ENCODE measurements around the gene IFFO2. TPM values are rescaled to one million over a fixed set of nuclear protein-coding genes. Genes with fewer than 3 reads are reported as not detected.

Gene IFFO2
- total and polyA plus RNA-seq, 2 of the 13 experiments (the other 11 are each of a cell fraction or from before 2014, with no cell fraction given), result 7.3 to 16.7 TPM

DNA sequence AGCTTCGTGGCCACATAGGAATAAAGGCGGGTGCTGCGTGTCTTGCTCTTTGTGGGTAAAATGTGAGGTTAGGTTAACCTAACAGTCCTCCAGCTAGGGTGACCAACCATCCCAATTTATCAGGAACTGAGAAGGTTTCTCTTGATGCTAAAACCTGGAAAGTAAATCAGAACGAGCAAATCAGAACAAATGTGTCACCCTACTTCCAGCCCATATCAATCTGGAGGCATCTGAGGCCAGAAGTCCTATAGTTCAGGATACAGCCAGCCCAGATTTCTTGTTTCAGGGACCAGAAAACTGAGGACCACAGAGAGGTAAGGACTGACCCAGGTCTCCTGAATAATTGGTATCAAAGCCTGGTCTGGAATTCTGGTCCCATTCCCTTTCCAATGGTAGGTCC lies 3.1 kb upstream of the IFFO2 start (continued):
- TF ChIP-seq SMARCE1 (IDR thresholded peaks at IDR 0.05; ENCODE audit: borderline replicate concordance), result no peak
- TF ChIP-seq, protein P1, sequence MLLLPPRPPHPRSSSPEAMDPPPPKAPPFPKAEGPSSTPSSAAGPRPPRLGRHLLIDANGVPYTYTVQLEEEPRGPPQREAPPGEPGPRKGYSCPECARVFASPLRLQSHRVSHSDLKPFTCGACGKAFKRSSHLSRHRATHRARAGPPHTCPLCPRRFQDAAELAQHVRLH (CRISPR knock-in tag; IDR thresholded peaks at IDR 0.05; ENCODE audit: borderline replicate concordance, low read depth), result no peak
- TF ChIP-seq U2AF2 (IDR thresholded peaks at IDR 0.05; ENCODE audit: low read depth, low read length), result no peak

DNA sequence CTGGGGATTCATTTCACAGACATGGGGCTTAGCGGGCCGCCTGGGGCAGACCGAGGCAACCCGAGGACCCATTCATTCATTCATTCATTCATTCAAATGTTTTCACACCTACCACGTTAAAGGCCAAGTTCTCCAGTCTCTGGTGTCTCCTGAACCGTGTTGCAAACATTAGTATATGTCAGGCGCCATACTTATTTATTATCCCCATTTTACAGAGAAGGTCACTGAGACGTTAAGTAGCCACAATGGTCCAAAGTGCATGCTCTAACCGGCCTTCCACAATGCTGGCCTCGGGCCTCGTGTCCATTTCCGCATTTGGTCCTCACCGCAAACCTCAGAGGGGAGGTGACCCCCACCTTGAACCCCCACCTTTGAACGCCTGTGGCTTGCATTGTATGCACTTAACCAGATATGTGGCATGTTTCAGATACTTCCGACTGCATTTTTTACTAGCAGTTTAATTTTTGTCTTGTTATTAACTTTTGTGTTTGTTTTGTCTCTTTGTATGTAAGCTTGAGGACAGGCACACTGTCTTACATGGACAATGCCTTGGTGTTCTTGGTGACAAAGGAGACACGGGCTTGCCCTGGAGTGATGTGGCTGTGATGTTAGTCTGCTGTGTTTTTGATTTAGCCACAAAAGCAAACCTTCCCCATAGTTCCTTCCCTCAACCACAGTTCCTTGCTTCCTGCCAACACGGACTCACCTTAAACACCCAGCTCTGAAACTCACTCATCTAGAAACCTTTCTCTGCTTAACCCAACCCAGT lies 1.2 kb upstream of the IFFO2 start:
- Histone ChIP-seq H3K9ac (ENCODE audit: insufficient read depth, low read depth, low read length) (peak overlapping the region; percentile 60; the same call in 1 of the 2 replicates), H3K36me3 (replicated peaks in 1 of 2; ENCODE audit: control insufficient read depth in 1 of 2, insufficient read depth in 2 of 2, low read length in 2 of 2) (no peaks in the 10 kb centered on the region), H2AFZ (ENCODE audit: low read length) (peak overlapping the region; percentile 48), H3K79me2 (ENCODE audit: insufficient read depth, low read length) (peaks cover 29% of the 10 kb centered on the region), H4K20me1 (ENCODE audit: insufficient read depth, low read length) (peaks cover 19% of the 10 kb centered on the region), H3K27me3 (ENCODE audit: control insufficient read depth in 1 of 2, insufficient read depth in 2 of 2, low read length in 2 of 2) (peaks cover 2 to 3% of the 10 kb centered on the region in 2 experiments; a peak in 1 of 5 replicates), H3K9me3 (ENCODE audit: low read length) (no peaks in the 10 kb centered on the region), H3K27ac (ENCODE audit: extremely low read length, insufficient read depth, low read length) (no peak overlapping the region), H3K4me2 (ENCODE audit: low read depth, low read length) (peak overlapping the region; percentile 97), H3K4me1 (ENCODE audit: insufficient read depth, low read length) (peaks cover 71% of the 10 kb centered on the region), H3K4me3 (replicated peaks in 1 of 3; ENCODE audit: insufficient read depth in 1 of 3, low read depth in 2 of 3, low read length in 3 of 3) (peak overlapping the region; percentile 79 to 93 (median 88))
- ATAC-seq (no peak), FAIRE-seq (peak; percentile 30), DNase-seq (ENCODE audit: low spot score) (peak; percentile 70)
- 9% methylated on average over 16 of the region's 17 CpGs for whole genome bisulfite sequencing (ENCODE audit: low lambda C conversion rate)
- intact Hi-C loops (cut with micrococcal nuclease; ENCODE audit: unreplicated experiment) (no loop called here), in situ Hi-C loops (cut with HindIII; ENCODE audit: extremely low pct_ligation_motif_present, low pct_unique_long_range_greater_than_20kb) (loop anchor here (5.0 kb wide), 1 partner anchor 50 kb away; no protein-coding TSS in a partner anchor)
- ChIA-PET CTCF (ENCODE audit: low intra/inter-chr PET ratio, low total read pairs) (no interaction called here), POLR2A (interaction anchor here (1.2 to 6.1 kb wide), 6 partner anchors 9 to 59 kb away, joined by 3 to 37 read pairs (median 3); no protein-coding TSS in a partner anchor)
- no TSS peak for BruUV-seq (replicated peaks)
- TF ChIP-seq, protein P2, sequence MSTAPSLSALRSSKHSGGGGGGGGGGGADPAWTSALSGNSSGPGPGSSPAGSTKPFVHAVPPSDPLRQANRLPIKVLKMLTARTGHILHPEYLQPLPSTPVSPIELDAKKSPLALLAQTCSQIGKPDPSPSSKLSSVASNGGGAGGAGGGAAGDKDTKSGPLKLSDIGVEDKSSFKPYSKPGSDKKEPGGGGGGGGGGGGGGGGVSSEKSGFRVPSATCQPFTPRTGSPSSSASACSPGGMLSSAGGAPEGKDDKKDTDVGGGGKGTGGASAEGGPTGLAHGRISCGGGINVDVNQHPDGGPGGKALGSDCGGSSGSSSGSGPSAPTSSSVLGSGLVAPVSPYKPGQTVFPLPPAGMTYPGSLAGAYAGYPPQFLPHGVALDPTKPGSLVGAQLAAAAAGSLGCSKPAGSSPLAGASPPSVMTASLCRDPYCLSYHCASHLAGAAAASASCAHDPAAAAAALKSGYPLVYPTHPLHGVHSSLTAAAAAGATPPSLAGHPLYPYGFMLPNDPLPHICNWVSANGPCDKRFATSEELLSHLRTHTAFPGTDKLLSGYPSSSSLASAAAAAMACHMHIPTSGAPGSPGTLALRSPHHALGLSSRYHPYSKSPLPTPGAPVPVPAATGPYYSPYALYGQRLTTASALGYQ (CRISPR knock-in tag; IDR thresholded peaks at IDR 0.05), result no peak
- TF ChIP-seq ZNF773 (CRISPR knock-in tag; IDR thresholded peaks at IDR 0.05; ENCODE audit: borderline replicate concordance) (no peak), HNF4A (CRISPR knock-in tag; IDR thresholded peaks at IDR 0.05) (peak; percentile 85), GATA4 (IDR thresholded peaks at IDR 0.05; ENCODE audit: borderline replicate concordance, low read depth) (no peak), HDAC1 (CRISPR knock-in tag; IDR thresholded peaks at IDR 0.05) (no peak), KDM5A (IDR thresholded peaks at IDR 0.05; ENCODE audit: borderline replicate concordance, low read length) (no peak), ZNF30 (CRISPR knock-in tag; IDR thresholded peaks at IDR 0.05) (no peak), CC2D1A (CRISPR knock-in tag; IDR thresholded peaks at IDR 0.05) (no peak), ZNF121 (CRISPR knock-in tag; IDR thresholded peaks at IDR 0.05) (no peak)
- TF ChIP-seq, protein P3, sequence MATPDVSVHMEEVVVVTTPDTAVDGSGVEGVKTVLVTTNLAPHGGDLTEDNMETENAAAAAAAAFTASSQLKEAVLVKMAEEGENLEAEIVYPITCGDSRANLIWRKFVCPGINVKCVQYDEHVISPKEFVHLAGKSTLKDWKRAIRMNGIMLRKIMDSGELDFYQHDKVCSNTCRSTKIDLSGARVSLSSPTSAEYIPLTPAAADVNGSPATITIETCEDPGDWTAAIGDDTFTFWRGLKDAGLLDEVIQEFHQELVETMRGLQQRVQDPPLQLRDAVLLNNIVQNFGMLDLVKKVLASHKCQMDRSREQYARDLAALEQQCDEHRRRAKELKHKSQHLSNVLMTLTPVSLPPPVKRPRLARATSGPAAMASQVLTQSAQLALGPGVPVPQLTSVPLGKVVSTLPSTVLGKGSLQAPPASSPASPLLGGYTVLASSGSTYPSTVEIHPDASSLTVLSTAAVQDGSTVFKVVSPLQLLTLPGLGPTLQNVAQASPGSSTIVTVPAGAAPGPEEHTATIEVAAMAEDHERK (CRISPR knock-in tag; IDR thresholded peaks at IDR 0.05; ENCODE audit: low read depth), result no peak
- TF ChIP-seq, protein P4, sequence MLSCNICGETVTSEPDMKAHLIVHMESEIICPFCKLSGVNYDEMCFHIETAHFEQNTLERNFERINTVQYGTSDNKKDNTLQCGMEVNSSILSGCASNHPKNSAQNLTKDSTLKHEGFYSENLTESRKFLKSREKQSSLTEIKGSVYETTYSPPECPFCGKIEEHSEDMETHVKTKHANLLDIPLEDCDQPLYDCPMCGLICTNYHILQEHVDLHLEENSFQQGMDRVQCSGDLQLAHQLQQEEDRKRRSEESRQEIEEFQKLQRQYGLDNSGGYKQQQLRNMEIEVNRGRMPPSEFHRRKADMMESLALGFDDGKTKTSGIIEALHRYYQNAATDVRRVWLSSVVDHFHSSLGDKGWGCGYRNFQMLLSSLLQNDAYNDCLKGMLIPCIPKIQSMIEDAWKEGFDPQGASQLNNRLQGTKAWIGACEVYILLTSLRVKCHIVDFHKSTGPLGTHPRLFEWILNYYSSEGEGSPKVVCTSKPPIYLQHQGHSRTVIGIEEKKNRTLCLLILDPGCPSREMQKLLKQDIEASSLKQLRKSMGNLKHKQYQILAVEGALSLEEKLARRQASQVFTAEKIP (CRISPR knock-in tag; IDR thresholded peaks at IDR 0.05; ENCODE audit: borderline replicate concordance), result no peak
- TF ChIP-seq, protein P5, sequence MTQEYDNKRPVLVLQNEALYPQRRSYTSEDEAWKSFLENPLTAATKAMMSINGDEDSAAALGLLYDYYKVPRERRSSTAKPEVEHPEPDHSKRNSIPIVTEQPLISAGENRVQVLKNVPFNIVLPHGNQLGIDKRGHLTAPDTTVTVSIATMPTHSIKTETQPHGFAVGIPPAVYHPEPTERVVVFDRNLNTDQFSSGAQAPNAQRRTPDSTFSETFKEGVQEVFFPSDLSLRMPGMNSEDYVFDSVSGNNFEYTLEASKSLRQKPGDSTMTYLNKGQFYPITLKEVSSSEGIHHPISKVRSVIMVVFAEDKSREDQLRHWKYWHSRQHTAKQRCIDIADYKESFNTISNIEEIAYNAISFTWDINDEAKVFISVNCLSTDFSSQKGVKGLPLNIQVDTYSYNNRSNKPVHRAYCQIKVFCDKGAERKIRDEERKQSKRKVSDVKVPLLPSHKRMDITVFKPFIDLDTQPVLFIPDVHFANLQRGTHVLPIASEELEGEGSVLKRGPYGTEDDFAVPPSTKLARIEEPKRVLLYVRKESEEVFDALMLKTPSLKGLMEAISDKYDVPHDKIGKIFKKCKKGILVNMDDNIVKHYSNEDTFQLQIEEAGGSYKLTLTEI (CRISPR knock-in tag; conservative IDR thresholded peaks at IDR 0.05), result no peak
